SK-N-SH treated with all-trans-retinoic acid at 6 μM for 48 hours (cell line): ENCODE data around the gene MAP2K1.

Source experiments
- ATAC-seq: fragments of 200-7000 bp; cut with Tn5 transposase; 3 replicates; pipeline ENCODE4 v1.9.1; 2020; ENCODE audit warnings: mild to moderate bottlenecking, moderate library complexity
- ARNTL ChIP-seq: fragments of 450-650 bp; formaldehyde crosslinking; IDR thresholded peaks from 2 replicates; pipeline ENCODE4 v1.5.0; 2020; ENCODE audit warnings: low read depth, mild to moderate bottlenecking, moderate library complexity, borderline replicate concordance
- BACH2 ChIP-seq: fragments of 250-450 bp; sonication (Bioruptor Pico); IDR thresholded peaks from 2 replicates; pipeline ENCODE4 v1.9.0; 2021; ENCODE audit warnings: mild to moderate bottlenecking, borderline replicate concordance
- CREB5 ChIP-seq: fragments of 250-450 bp; sonication (Bioruptor Pico); IDR thresholded peaks from 2 replicates; pipeline ENCODE4 v1.5.1; 2020; ENCODE audit warnings: low read depth, mild to moderate bottlenecking, moderate library complexity
- GLIS3 ChIP-seq: fragments of 250-450 bp; sonication (Bioruptor Pico); IDR thresholded peaks from 2 replicates; pipeline ENCODE4 v1.5.0; 2020; ENCODE audit warnings: mild to moderate bottlenecking, moderate library complexity
- OSR1 ChIP-seq: fragments of 250-450 bp; sonication (Bioruptor Pico); IDR thresholded peaks from 2 replicates; pipeline ENCODE4 v1.8.0; 2022; ENCODE audit warnings: moderate library complexity, mild to moderate bottlenecking, inconsistent platforms
- PPARA ChIP-seq: fragments of 250-450 bp; sonication (Bioruptor Pico); IDR thresholded peaks from 2 replicates; pipeline ENCODE4 v1.5.0; 2020; ENCODE audit warnings: mild to moderate bottlenecking, borderline replicate concordance
- RARB ChIP-seq: fragments of 250-450 bp; sonication (Bioruptor Pico); IDR thresholded peaks from 2 replicates; pipeline ENCODE4 v1.8.0; 2021; ENCODE audit warnings: mild to moderate bottlenecking, moderate library complexity
- TCF4 ChIP-seq: fragments of 250-450 bp; sonication (Bioruptor Pico); IDR thresholded peaks from 2 replicates; pipeline ENCODE4 v1.8.0; 2021; ENCODE audit warnings: mild to moderate bottlenecking, moderate library complexity, borderline replicate concordance
- TSHZ2 ChIP-seq: fragments of 250-450 bp; sonication (Bioruptor Pico); IDR thresholded peaks from 2 replicates; pipeline ENCODE4 v1.5.0; 2020; ENCODE audit warnings: mild to moderate bottlenecking, moderate library complexity
- ZC3H10 ChIP-seq: fragments of 250-450 bp; sonication (Bioruptor Pico); IDR thresholded peaks from 2 replicates; pipeline ENCODE4 v1.5.1; 2021; ENCODE audit warnings: mild to moderate bottlenecking, moderate library complexity
- ZFP30 ChIP-seq: fragments of 450-650 bp; formaldehyde crosslinking; IDR thresholded peaks from 2 replicates; pipeline ENCODE4 v1.5.0; 2022; ENCODE audit warnings: mild to moderate bottlenecking, moderate library complexity
- ZNF565 ChIP-seq: fragments of 450-650 bp; formaldehyde crosslinking; conservative IDR thresholded peaks from 2 replicates; pipeline ENCODE4 v1.5.0; 2020; ENCODE audit warnings: low read depth, mild to moderate bottlenecking, moderate library complexity
- ZNF70 ChIP-seq: fragments of 450-650 bp; formaldehyde crosslinking; IDR thresholded peaks from 2 replicates; pipeline ENCODE4 v1.5.0; 2020; ENCODE audit warnings: mild to moderate bottlenecking, moderate library complexity
- ZNF8 ChIP-seq: fragments of 450-650 bp; formaldehyde crosslinking; IDR thresholded peaks from 2 replicates; pipeline ENCODE4 v1.5.0; 2020; ENCODE audit warnings: mild to moderate bottlenecking, moderate library complexity

Gene MAP2K1

DNA sequence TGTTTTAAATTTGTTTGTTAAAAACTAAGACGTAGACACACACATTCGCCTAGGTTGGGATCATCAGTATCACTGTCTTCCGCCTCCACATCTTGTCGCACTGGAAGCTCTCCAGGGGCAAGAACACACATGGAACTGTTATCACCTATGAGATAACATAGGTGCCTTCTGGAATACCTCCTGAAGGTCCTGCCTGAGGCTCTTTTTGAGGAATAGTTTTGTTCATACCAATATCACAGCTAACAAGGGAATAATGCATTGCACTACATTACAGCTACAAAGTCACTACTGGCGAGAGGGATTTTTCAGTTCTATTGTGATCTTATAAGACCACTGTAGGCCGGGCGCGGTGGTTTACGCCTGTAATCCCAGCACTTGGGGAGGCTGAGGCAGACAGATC is 148.3 kb downstream of the MAP2K1 start:
- no peak for ATAC-seq
- TF ChIP-seq ZNF70 (CRISPR knock-in tag) (no peak), CREB5 (no peak), ZNF8 (CRISPR knock-in tag) (no peak), BACH2 (CRISPR knock-in tag) (no peak), OSR1 (CRISPR knock-in tag) (no peak), ZC3H10 (CRISPR knock-in tag) (no peak), TSHZ2 (CRISPR knock-in tag) (no peak), TCF4 (CRISPR knock-in tag) (no peak), ZNF565 (no peak), RARB (CRISPR knock-in tag) (no peak), PPARA (CRISPR knock-in tag) (no peak), GLIS3 (CRISPR knock-in tag) (no peak), ARNTL (CRISPR knock-in tag) (no peak), ZFP30 (CRISPR knock-in tag) (no peak)
